LNCAP (cell line): ENCODE results near the gene INPP5A.

Experiments used
- CTCF ChIP-seq: fragments of 450-650 bp; IDR thresholded peaks from 2 replicates; pipeline ENCODE4 v1.5.1; 2017; ENCODE audit warnings: mild to moderate bottlenecking

INPP5A gene

GRCh38 chr10:132575320-132576201 is 38.0 kb downstream of the INPP5A start:
- no peak for TF ChIP-seq CTCF

- no peak for TF ChIP-seq CTCF
Measured at GRCh38 chr10:132576671-132577349, 39.2 kb downstream of the INPP5A start.

GRCh38 chr10:132577350-132578003 is 39.9 kb downstream of the INPP5A start:
- peak; percentile 54 for TF ChIP-seq CTCF

GRCh38 chr10:132578287-132578951 is 40.8 kb downstream of the INPP5A start:
- no peak for TF ChIP-seq CTCF

- no peak for TF ChIP-seq CTCF
Measured at GRCh38 chr10:132579027-132579859, 41.7 kb downstream of the INPP5A start.

GRCh38 chr10:132580143-132580542 is 42.6 kb downstream of the INPP5A start:
- no peak for TF ChIP-seq CTCF

- no peak for TF ChIP-seq CTCF
Measured at GRCh38 chr10:132580617-132581016, 43.0 kb downstream of the INPP5A start.
